GM12878 (cell line): ENCODE measurements around the gene TMC2.

Source experiments
- EZH2 ChIP-seq: IDR thresholded peaks from 2 replicates; pipeline ENCODE4 v1.6.1; 2012; ENCODE audit warnings: low read depth, mild to moderate bottlenecking, control low read depth, inconsistent platforms, low read length, borderline replicate concordance; ENCODE audit not compliant: control insufficient read depth
- FOS ChIP-seq: IDR thresholded peaks from 3 replicates; pipeline ENCODE4 v1.6.1; 2011; ENCODE audit warnings: borderline replicate concordance; ENCODE audit not compliant: insufficient read length; ENCODE audit errors: extremely low read depth
- NFYA ChIP-seq: IDR thresholded peaks from 2 replicates; pipeline ENCODE4 v1.6.1; 2011; ENCODE audit warnings: low read depth, mild to moderate bottlenecking, low read length, improper control_type of control experiment, borderline replicate concordance
- NFYB ChIP-seq: IDR thresholded peaks from 2 replicates; pipeline ENCODE4 v1.6.1; 2011; ENCODE audit warnings: low read depth, mild to moderate bottlenecking, low read length, improper control_type of control experiment, moderate library complexity; ENCODE audit not compliant: insufficient read depth
- SREBF2 ChIP-seq: IDR thresholded peaks from 2 replicates; pipeline ENCODE4 v1.6.1; 2012; ENCODE audit warnings: mild to moderate bottlenecking, low read length
- ZSCAN29 ChIP-seq: fragments of 450-650 bp; IDR thresholded peaks from 2 replicates; pipeline ENCODE4 v1.6.1; 2017; ENCODE audit warnings: mild to moderate bottlenecking, moderate library complexity
- TF ChIP-seq, protein P1 (sequence below), 3 experiments: IDR thresholded peaks in 2 of 3; conservative IDR thresholded peaks in 1 of 3; 2 replicates each; pipeline ENCODE4 v1.5.1; 2011; ENCODE audit warnings: low read depth in 3 of 3, low read length in 3 of 3, mild to moderate bottlenecking in 3 of 3, control low read depth in 2 of 3, moderate library complexity in 2 of 3, inconsistent platforms in 1 of 3, mixed read lengths in 1 of 3; ENCODE audit not compliant: control insufficient read depth in 2 of 3, insufficient read depth in 1 of 3; ENCODE audit errors: extremely low read depth in 1 of 3

DNA sequence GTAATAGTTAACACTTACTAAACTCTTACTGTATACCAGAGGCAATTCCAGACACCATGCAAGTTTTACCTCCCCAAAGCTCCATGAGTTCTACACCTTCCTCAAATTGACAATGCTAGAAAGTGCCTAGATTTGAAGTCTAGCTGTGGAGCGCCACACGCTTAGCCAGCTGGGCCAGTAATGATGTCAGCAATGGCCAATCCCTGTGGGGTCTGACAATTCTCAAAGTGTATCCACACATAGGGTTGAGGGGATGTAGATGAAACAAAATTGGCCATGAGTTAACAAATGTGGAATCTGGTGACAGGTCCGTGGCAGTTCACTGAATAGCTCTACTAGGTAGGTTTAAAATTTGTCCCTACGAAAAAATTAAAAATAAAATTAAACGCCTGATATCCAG is 28.9 kb upstream of the TMC2 start:
- TF ChIP-seq, protein P1, sequence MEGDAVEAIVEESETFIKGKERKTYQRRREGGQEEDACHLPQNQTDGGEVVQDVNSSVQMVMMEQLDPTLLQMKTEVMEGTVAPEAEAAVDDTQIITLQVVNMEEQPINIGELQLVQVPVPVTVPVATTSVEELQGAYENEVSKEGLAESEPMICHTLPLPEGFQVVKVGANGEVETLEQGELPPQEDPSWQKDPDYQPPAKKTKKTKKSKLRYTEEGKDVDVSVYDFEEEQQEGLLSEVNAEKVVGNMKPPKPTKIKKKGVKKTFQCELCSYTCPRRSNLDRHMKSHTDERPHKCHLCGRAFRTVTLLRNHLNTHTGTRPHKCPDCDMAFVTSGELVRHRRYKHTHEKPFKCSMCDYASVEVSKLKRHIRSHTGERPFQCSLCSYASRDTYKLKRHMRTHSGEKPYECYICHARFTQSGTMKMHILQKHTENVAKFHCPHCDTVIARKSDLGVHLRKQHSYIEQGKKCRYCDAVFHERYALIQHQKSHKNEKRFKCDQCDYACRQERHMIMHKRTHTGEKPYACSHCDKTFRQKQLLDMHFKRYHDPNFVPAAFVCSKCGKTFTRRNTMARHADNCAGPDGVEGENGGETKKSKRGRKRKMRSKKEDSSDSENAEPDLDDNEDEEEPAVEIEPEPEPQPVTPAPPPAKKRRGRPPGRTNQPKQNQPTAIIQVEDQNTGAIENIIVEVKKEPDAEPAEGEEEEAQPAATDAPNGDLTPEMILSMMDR (IDR thresholded peaks at IDR 0.05 in 2 of 3, conservative IDR thresholded peaks at IDR 0.05 in 1 of 3; ENCODE audit: control insufficient read depth in 2 of 3, extremely low read depth in 1 of 3, insufficient read depth in 1 of 3, low read depth in 3 of 3, low read length in 3 of 3): no peak
- TF ChIP-seq NFYB (no peak), EZH2 (no peak), NFYA (no peak), SREBF2 (no peak), ZSCAN29 (no peak), FOS (no peak)
